Smooth muscle cell of the brain vasculature (primary cell): Measurements from ENCODE around the gene TBL1Y.
"Not testable (repeated sequence)": the region's sequence is repeated elsewhere in the genome, so short reads cannot be mapped to it uniquely, and the experiment has no call there.

Experiments used
- DNase-seq: peaks from one replicate; pipeline ENCODE4 v3.0.0-alpha.2; 2012; ENCODE audit warnings: low read depth, low spot score

The TBL1Y gene

DNA sequence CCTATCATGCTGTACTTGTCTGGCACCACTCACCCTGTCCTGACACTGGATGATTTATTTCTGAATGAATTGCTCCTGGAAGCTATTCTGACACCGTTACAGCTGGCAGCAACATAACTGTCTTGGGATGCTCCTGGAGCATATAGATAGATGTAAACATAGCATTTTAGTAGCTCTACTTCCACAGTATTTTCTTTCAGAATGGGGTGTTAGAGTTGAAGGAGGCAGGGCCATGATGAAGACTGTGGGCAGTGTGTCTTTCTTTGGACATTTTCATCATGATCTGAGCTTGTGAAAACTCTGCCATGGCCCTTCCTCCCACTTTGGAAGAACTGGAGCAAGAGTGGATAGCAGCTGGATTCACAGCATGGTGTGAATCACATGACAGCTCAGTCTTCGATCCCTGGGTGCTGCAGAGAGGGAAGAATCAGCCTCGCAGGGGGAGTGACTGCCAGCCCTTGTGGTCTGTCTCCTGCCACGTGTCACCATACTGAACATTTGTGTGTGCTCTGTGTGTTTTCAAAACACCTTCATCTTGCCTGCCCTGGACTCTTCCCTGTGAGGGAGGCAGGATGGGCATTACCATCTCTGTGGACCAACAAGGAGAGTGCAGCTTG, 61.9 kb downstream of the TBL1Y start:
- DNase-seq: no peak

GRCh38 chrY:6974971-6975370, 64.5 kb downstream of the TBL1Y start:
- no peak for DNase-seq

- no peak for DNase-seq
Observed at GRCh38 chrY:6977783-6978182, 67.3 kb downstream of the TBL1Y start.

DNA sequence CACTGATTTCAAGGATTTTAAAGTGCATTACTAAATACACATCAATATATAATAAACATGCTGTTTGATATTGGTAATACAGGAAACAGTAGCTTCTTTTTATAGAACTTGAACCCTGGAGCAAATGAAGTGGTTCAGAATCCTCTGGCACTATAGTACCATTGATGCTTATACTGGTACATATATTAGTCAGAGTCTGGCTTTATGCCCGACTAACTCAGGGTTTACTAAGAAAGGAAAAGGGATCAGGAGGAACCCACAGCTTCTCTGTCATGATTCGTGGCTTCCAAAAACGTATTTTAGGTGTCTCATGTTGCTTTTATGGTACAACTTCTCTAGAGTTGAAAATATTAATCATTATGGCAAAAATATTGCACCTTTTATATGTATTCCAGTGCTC, 72.7 kb downstream of the TBL1Y start:
- DNase-seq: no peak

DNA sequence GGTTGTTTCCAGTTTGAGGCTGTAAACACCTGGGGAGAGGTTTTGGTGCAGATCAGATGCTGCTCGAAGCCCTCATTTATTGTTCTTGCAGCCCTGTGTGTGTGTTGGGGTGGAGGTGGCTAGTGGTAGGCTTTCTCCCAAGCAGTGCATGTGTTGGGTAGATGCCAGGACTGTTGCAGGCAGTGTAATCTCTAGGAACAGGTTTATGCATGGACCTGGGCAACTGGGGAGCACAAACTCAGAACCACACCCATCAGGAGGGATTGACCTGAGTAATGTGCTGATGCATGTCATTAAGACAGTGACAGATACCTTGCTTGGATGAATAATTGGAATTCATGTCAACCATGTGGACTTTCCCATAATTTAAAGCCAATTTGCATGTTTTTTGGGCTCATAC, 77.3 kb downstream of the TBL1Y start:
- no peak for DNase-seq

DNA sequence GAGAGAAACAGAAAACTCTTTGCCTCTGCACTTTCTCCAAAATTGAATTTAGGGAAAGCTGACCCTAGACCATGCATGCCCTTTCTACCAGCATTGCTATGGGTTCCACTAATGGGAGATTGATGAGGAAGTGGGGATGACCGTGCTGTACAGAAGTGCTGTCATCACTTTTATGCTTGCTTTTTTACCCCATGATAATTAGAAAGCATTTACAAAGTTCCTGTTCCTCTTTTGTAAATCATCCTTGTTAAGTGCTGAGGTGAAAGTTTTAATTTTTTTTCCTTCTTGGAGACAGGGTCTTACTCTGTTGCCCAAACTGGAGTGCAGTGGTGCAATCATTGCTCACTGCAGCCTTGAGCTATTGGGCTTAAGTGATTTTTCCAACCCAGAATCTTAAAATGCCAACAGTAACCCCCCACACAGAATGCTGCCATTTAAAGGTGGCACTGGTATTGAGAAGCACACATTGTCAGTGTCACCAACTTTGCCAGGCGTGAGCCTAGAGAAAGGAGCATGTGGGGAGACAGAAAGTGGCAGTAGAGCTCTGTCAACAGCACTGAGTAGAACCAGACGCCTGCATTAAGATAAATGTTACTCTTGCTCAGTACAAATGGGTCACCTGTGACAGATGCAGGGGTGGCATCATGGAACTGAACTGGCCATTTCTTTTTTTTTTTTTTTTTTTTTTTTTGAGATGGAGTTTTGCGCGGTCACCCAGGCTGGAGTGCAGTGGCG, 79.6 kb downstream of the TBL1Y start:
- no peak for DNase-seq

- no peak for DNase-seq
Observed at GRCh38 chrY:6992041-6992440, 81.5 kb downstream of the TBL1Y start.

DNA sequence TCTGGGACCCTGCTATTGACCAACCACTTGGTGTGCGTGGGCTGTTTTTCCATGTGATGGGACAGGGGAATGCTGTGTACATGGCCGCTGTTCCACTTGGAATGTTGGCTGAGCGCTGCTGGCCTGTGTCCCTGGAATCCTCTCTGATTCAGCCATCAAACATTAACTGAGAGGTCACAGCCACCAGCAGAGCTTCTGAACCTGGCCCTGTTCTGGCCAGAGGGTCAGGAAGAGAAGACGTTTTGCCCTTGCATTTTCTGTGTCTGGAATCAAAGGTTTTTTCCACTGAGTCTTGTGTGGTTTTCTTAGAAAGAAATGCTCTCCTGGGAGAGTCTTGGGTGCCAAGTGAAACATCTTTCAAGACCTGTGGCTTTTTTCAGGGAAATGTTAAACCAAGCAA, 85.5 kb downstream of the TBL1Y start:
- no peak for DNase-seq

- DNase-seq: no peak
Observed at GRCh38 chrY:6997503-6998066, 87.1 kb downstream of the TBL1Y start.

DNA sequence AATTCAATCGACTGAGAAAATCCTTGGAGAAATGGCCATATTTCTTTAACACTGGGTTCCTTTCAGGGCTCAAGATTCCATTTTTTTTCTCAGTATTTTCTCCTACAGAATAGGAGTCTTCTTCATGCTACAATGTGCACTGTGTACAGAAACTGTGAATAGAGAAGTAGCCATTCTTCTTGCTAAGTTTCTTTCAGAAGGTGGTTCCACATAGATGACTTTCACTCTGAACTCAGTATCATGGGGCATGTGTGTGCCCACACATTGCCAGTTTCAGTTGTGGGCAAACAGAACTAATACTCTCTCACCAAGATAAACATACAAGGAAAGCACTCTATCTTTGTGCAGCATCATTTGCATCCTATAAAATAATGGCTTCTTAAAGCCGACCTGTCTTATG, 89.4 kb downstream of the TBL1Y start:
- DNase-seq: no peak

- no peak for DNase-seq
Observed at GRCh38 chrY:7002581-7002980, 92.1 kb downstream of the TBL1Y start.

- DNase-seq: no peak
Observed at GRCh38 chrY:7007911-7008310, 97.4 kb downstream of the TBL1Y start.

- DNase-seq: no peak
Observed at GRCh38 chrY:7008578-7009355, 98.3 kb downstream of the TBL1Y start.

- no peak for DNase-seq
Observed at GRCh38 chrY:7013051-7013450, 102.6 kb downstream of the TBL1Y start.

- DNase-seq: no peak
Observed at GRCh38 chrY:7016521-7016920, 106.0 kb downstream of the TBL1Y start.

DNA sequence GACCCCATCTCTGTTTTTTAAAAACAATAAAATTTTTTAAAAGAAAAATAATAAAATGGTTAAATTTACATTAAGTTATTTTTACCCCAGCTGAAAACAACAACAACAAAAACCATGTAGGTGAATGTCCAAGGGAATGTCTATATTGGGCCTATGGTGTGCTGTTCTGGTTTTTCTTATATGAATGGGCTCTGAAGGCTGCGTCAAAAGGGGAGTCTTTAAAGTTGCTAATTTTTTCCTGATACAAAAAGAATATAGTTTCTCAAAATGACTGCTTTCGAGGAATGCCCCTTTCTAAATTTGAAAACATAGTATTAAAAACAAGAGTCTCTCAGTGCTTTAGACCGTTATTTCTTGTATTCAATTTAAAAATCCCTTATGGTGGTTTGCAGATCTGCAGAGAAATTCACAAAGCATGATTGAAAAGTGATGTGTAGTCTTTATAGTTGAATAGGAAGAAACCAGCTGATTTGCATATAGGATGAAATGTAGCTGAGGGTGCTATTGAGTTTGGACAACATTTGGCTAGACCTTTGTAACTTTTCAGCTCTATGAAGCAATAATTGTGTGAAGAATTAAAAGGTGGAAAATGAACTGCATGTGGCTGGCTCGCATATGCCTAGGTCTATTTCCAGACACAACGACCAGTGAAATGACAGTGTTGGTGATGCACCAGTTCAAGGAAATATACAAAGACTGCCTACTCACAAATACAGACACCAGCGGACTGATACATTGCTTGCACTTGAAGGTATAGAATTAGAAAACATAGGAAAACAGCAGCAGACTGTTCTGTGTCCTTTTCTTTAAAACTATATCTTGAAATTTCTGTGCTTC, 107.0 kb downstream of the TBL1Y start:
- no peak for DNase-seq

DNA sequence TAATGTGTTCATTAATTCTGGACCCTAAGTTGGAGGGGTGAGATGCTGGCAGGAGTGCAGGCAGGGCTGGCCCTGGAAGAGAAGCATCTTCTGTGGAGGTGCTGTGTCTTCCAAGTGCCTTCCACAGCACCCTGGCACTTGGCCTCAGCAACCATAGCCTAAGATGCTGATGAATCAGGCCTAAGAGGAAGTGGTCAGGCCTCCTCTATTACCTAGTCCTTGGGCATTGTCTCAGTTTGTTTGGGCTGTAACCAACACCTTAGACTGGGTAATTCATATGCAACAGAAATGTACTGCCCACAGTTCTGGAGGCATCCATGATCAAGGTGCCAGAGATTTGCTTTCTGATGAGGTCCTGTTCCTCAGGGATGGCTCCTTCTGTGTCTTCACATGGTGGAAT, 128.5 kb downstream of the TBL1Y start:
- DNase-seq: no peak

DNA sequence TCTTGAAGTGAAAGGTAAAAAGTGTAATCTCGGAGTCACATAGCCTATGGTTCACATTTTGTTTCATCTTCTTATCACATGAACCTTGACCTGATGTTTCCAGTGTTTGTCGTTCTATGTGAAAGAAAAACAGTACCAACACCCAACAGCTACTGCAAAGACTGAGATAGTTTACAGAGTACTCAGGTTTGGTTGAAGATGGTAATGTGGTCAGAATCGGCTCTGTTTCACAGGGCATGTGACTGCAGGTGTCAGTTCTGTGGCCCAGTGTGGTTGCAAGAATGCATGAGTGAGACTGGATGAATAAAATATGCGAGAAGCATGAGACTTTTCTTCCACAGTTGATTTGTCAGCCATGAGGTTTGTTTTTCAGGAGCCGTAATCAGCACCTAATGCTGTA, 130.2 kb downstream of the TBL1Y start:
- no peak for DNase-seq

- no peak for DNase-seq
Observed at GRCh38 chrY:7041983-7042382, 131.5 kb downstream of the TBL1Y start.

DNA sequence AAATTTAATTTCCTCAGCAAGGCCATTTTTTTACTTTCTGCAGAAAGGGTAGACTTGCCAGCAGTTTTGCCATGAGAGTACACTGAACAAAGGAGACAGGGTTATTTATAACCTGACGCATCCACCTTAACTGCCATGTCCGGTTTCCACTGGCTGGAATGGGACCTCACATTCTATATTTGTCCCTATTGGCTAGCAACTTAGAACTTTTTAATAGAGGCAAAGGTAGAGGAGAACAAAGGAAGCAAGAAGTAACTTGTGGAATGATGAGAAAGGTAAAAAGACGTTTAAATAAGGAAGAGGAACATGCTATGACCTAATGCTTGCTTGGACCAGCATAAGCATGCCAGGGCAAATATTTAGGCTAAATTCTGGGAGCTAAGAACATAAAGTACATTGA, 142.0 kb downstream of the TBL1Y start:
- not testable (repeated sequence) for DNase-seq

- no peak for DNase-seq
Observed at GRCh38 chrY:7056886-7057285, 146.4 kb downstream of the TBL1Y start.

DNA sequence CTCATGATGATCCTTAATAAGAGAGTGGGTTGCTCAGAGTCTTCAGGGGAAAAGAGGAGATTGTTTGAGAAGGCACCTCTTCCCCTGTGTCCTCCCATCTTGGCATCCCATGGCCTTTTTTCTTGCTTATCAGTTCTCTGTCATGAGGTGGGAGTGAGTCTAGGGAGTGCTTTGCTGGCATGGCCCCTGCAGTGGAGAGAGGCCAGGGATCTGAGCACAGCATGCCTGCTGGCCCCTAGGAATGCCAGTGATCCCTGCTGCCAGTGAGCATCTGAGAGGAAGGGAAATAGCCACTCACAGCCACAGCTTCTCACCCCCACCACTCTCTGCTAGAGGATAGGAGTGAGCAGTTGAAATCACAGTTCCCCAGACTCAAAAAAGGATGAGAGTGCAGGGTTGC, 168.2 kb downstream of the TBL1Y start:
- DNase-seq: no peak
